K562 (cell line): ENCODE data around the gene TYSND1.

ENCODE experiments used
- SNIP1 ChIP-seq: fragments of 450-650 bp; IDR thresholded peaks from 2 replicates; pipeline ENCODE4 v1.7.1; 2017; ENCODE audit warnings: low read depth, mild to moderate bottlenecking
- TBP ChIP-seq: optimal IDR thresholded peaks from 2 replicates; pipeline ENCODE3; 2011; ENCODE audit warnings: low read depth, low read length, improper control_type of control experiment
- ZFP30 ChIP-seq: fragments of 250-450 bp; sonication (Bioruptor Pico); IDR thresholded peaks from 2 replicates; pipeline ENCODE4 v1.8.0; 2022; ENCODE audit warnings: moderate library complexity, mild to moderate bottlenecking, inconsistent platforms, borderline replicate concordance
- ZKSCAN8 ChIP-seq: fragments of 200-800 bp; sonication (Bioruptor generic); IDR thresholded peaks from 2 replicates; pipeline ENCODE4 v1.6.1; 2016; ENCODE audit warnings: missing genetic modification characterization, missing compliant biosample characterization
- TF ChIP-seq, protein P1 (sequence below): fragments of 450-650 bp; IDR thresholded peaks from 2 replicates; pipeline ENCODE4 v1.6.1; 2016; ENCODE audit warnings: low read depth
- TF ChIP-seq, protein P2 (sequence below): fragments of 250-450 bp; sonication (Bioruptor Pico); IDR thresholded peaks from 2 replicates; pipeline ENCODE4 v1.4.0; 2020; ENCODE audit warnings: mild to moderate bottlenecking
- TF ChIP-seq, protein P3 (sequence below), 3 experiments: IDR thresholded peaks in 2 of 3; conservative IDR thresholded peaks in 1 of 3; 2 replicates each; pipeline ENCODE4 v1.5.1; 2011 to 2012; ENCODE audit warnings: low read length in 3 of 3, mild to moderate bottlenecking in 3 of 3, control low read depth in 2 of 3, improper control_type of control experiment in 1 of 3, inconsistent platforms in 1 of 3, low read depth in 1 of 3, mixed read lengths in 1 of 3, moderate library complexity in 1 of 3; ENCODE audit not compliant: insufficient read depth in 2 of 3
- TF ChIP-seq, protein P4 (sequence below): fragments of 450-650 bp; IDR thresholded peaks from one replicate; pipeline ENCODE4 v1.6.1; 2018; ENCODE audit warnings: mild to moderate bottlenecking, moderate library complexity; ENCODE audit not compliant: partially characterized antibody

DNA sequence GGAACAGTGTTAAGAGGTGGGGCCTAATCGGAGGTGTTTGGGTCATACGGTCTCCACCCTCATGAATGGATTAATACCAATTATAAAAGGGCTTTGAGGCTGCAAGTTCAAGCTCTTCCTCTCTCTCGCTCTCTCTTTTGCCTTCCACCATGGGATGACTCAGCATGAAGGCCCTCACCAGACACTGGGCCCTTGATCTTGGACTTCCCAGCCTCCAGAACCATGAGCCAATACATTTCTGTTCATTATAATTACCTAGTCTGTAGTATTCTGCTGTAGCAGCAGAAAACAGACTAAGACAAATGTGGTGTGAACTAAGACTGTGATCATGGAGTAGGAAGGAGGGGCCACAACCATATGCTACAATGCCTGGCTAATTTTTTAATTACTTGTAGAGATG lies 21.6 kb downstream of the TYSND1 start:
- TF ChIP-seq, protein P1, sequence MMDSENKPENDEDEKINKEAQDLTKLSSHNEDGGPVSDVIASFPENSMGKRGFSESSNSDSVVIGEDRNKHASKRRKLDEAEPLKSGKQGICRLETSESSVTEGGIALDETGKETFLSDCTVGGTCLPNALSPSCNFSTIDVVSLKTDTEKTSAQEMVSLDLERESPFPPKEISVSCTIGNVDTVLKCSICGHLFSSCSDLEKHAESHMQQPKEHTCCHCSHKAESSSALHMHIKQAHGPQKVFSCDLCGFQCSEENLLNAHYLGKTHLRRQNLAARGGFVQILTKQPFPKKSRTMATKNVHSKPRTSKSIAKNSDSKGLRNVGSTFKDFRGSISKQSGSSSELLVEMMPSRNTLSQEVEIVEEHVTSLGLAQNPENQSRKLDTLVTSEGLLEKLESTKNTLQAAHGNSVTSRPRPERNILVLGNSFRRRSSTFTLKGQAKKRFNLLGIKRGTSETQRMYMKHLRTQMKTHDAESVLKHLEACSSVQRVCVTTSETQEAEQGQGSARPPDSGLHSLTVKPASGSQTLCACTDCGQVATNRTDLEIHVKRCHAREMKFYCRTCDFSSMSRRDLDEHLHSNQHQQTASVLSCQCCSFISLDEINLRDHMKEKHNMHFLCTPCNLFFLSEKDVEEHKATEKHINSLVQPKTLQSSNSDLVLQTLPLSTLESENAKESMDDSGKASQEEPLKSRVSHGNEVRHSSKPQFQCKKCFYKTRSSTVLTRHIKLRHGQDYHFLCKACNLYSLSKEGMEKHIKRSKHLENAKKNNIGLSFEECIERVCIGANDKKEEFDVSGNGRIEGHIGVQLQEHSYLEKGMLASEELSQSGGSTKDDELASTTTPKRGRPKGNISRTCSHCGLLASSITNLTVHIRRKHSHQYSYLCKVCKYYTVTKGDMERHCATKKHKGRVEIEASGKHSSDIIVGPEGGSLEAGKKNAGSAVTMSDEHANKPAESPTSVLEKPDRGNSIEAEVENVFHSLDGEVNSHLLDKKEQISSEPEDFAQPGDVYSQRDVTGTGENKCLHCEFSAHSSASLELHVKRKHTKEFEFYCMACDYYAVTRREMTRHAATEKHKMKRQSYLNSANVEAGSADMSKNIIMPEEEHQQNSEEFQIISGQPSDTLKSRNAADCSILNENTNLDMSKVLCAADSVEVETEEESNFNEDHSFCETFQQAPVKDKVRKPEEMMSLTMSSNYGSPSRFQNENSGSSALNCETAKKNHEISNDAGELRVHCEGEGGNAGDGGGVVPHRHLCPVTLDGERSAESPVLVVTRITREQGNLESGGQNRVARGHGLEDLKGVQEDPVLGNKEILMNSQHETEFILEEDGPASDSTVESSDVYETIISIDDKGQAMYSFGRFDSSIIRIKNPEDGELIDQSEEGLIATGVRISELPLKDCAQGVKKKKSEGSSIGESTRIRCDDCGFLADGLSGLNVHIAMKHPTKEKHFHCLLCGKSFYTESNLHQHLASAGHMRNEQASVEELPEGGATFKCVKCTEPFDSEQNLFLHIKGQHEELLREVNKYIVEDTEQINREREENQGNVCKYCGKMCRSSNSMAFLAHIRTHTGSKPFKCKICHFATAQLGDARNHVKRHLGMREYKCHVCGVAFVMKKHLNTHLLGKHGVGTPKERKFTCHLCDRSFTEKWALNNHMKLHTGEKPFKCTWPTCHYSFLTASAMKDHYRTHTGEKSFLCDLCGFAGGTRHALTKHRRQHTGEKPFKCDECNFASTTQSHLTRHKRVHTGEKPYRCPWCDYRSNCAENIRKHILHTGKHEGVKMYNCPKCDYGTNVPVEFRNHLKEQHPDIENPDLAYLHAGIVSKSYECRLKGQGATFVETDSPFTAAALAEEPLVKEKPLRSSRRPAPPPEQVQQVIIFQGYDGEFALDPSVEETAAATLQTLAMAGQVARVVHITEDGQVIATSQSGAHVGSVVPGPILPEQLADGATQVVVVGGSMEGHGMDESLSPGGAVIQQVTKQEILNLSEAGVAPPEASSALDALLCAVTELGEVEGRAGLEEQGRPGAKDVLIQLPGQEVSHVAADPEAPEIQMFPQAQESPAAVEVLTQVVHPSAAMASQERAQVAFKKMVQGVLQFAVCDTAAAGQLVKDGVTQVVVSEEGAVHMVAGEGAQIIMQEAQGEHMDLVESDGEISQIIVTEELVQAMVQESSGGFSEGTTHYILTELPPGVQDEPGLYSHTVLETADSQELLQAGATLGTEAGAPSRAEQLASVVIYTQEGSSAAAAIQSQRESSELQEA: no peak
- TF ChIP-seq SNIP1: no peak
- no peak for TF ChIP-seq ZKSCAN8
- TF ChIP-seq, protein P2, sequence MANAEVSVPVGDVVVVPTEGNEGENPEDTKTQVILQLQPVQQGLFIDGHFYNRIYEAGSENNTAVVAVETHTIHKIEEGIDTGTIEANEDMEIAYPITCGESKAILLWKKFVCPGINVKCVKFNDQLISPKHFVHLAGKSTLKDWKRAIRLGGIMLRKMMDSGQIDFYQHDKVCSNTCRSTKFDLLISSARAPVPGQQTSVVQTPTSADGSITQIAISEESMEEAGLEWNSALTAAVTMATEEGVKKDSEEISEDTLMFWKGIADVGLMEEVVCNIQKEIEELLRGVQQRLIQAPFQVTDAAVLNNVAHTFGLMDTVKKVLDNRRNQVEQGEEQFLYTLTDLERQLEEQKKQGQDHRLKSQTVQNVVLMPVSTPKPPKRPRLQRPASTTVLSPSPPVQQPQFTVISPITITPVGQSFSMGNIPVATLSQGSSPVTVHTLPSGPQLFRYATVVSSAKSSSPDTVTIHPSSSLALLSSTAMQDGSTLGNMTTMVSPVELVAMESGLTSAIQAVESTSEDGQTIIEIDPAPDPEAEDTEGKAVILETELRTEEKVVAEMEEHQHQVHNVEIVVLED: no peak
- no peak for TF ChIP-seq ZFP30 (CRISPR knock-in tag)
- TF ChIP-seq TBP: no peak
- TF ChIP-seq, protein P3, sequence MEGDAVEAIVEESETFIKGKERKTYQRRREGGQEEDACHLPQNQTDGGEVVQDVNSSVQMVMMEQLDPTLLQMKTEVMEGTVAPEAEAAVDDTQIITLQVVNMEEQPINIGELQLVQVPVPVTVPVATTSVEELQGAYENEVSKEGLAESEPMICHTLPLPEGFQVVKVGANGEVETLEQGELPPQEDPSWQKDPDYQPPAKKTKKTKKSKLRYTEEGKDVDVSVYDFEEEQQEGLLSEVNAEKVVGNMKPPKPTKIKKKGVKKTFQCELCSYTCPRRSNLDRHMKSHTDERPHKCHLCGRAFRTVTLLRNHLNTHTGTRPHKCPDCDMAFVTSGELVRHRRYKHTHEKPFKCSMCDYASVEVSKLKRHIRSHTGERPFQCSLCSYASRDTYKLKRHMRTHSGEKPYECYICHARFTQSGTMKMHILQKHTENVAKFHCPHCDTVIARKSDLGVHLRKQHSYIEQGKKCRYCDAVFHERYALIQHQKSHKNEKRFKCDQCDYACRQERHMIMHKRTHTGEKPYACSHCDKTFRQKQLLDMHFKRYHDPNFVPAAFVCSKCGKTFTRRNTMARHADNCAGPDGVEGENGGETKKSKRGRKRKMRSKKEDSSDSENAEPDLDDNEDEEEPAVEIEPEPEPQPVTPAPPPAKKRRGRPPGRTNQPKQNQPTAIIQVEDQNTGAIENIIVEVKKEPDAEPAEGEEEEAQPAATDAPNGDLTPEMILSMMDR (IDR thresholded peaks at IDR 0.05 in 2 of 3, conservative IDR thresholded peaks at IDR 0.05 in 1 of 3; ENCODE audit: insufficient read depth in 2 of 3, low read depth in 1 of 3, low read length in 3 of 3): no peak
- TF ChIP-seq, protein P4, sequence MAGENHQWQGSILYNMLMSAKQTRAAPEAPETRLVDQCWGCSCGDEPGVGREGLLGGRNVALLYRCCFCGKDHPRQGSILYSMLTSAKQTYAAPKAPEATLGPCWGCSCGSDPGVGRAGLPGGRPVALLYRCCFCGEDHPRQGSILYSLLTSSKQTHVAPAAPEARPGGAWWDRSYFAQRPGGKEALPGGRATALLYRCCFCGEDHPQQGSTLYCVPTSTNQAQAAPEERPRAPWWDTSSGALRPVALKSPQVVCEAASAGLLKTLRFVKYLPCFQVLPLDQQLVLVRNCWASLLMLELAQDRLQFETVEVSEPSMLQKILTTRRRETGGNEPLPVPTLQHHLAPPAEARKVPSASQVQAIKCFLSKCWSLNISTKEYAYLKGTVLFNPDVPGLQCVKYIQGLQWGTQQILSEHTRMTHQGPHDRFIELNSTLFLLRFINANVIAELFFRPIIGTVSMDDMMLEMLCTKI: no peak
